SK-N-SH (cell line): ENCODE measurements around the gene ASPG. TPM values are rescaled to one million over a fixed set of nuclear protein-coding genes. Genes with fewer than 3 reads are reported as not detected.

Experiments
- CTCF ChIA-PET: fragments of 300-600, 350-600 bp; formaldehyde crosslinking; extraction: SDS; loops from one replicate; lab custom pipeline; 2021; lab: Yijun Ruan, JAX
- POLR2A ChIA-PET: fragments of 350-600 bp; sonication (Branson Sonifier 250); formaldehyde crosslinking; extraction: SDS; loops from one replicate; lab custom pipeline; 2020; ENCODE audit warnings: antibody characterized with exemption, inconsistent platforms; lab: Yijun Ruan, JAX
- DNase-seq: peaks from one replicate; pipeline ENCODE4 v3.0.0; 2012
- H2AFZ ChIP-seq: fragments of 200-600 bp; sonication (generic); 2 replicates; pipeline ENCODE4 v1.8.1; 2016; ENCODE audit warnings: antibody characterized with exemption, mild to moderate bottlenecking, low read depth
- H3F3A ChIP-seq: fragments of 200-600 bp; sonication (generic); replicated peaks from 2 replicates; pipeline ENCODE3; 2016; ENCODE audit warnings: antibody characterized with exemption, mild to moderate bottlenecking; ENCODE audit not compliant: insufficient read depth
- H3K27ac ChIP-seq, 2 experiments: fragments of 200-500 bp in 1 of 2; fragments of 200-600 bp in 1 of 2; sonication (Bioruptor generic) in 1 of 2; sonication (generic), shearing (Covaris generic) in 1 of 2; 2 replicates each; pipeline versions ENCODE4 v1.5.1 to v1.6.1; 2014 to 2016; ENCODE audit warnings: low read depth in 2 of 2, inconsistent platforms in 1 of 2, low read length in 1 of 2, mild to moderate bottlenecking in 1 of 2, mixed read lengths in 1 of 2
- H3K27me3 ChIP-seq: fragments of 200-600 bp; sonication (generic), shearing (Covaris generic); 2 replicates; pipeline ENCODE4 v1.6.1; 2016; ENCODE audit warnings: mixed run types; ENCODE audit not compliant: insufficient read depth
- H3K36me3 ChIP-seq, 2 experiments: fragments of 200-500 bp in 1 of 2; fragments of 200-600 bp in 1 of 2; sonication (Bioruptor generic) in 1 of 2; sonication (generic) in 1 of 2; replicated peaks in 1 of 2; 2 replicates each; pipeline versions ENCODE3 to v1.5.1; 2014 to 2016; ENCODE audit warnings: low read length in 1 of 2, mild to moderate bottlenecking in 1 of 2; ENCODE audit not compliant: insufficient read depth in 2 of 2, control insufficient read depth in 1 of 2
- H3K4me1 ChIP-seq, 2 experiments: fragments of 200-500 bp in 1 of 2; fragments of 200-600 bp in 1 of 2; sonication (Bioruptor generic) in 1 of 2; sonication (generic), shearing (Covaris generic) in 1 of 2; 2 replicates each; pipeline versions ENCODE4 v1.5.1 to v1.6.1; 2014 to 2016; ENCODE audit warnings: low read depth in 1 of 2, low read length in 1 of 2, mixed run types in 1 of 2; ENCODE audit not compliant: insufficient read depth in 2 of 2, control insufficient read depth in 1 of 2
- H3K4me2 ChIP-seq: fragments of 200-600 bp; sonication (generic), shearing (Covaris generic); 2 replicates; pipeline ENCODE4 v1.6.1; 2017; ENCODE audit warnings: mixed run types
- H3K4me3 ChIP-seq, 2 experiments: fragments of 200-500 bp in 1 of 2; fragments of 200-600 bp in 1 of 2; sonication (Bioruptor generic) in 1 of 2; sonication (generic), shearing (Covaris generic) in 1 of 2; 2 replicates each; pipeline versions ENCODE4 v1.5.1 to v1.8.1; 2014 to 2016; ENCODE audit warnings: low read depth in 2 of 2, inconsistent platforms in 1 of 2, low read length in 1 of 2, mild to moderate bottlenecking in 1 of 2, mixed read lengths in 1 of 2, moderate library complexity in 1 of 2
- H3K79me2 ChIP-seq: fragments of 200-600 bp; sonication (generic); 2 replicates; pipeline ENCODE4 v1.8.1; 2017; ENCODE audit warnings: mild to moderate bottlenecking; ENCODE audit not compliant: insufficient read depth
- H3K9ac ChIP-seq: fragments of 200-600 bp; sonication (generic); 2 replicates; pipeline ENCODE4 v1.6.1; 2017; ENCODE audit warnings: mixed run types
- H3K9me2 ChIP-seq: fragments of 200-600 bp; sonication (generic); 2 replicates; pipeline ENCODE4 v1.6.1; 2017; ENCODE audit warnings: mixed run types
- H3K9me3 ChIP-seq: fragments of 200-600 bp; sonication (generic); 2 replicates; pipeline ENCODE4 v1.6.1; 2017; ENCODE audit warnings: mixed run types, mild to moderate bottlenecking, moderate library complexity
- H4K20me1 ChIP-seq: fragments of 200-600 bp; sonication (generic); 2 replicates; pipeline ENCODE4 v1.6.1; 2017; ENCODE audit warnings: mild to moderate bottlenecking, mixed run types; ENCODE audit not compliant: insufficient read depth
- ELF1 ChIP-seq: IDR thresholded peaks from 2 replicates; pipeline ENCODE4 v1.4.0; 2012
- EP300 ChIP-seq, 2 experiments: IDR thresholded peaks; 2 replicates each; pipeline versions ENCODE4 v1.4.0 to v1.6.1; 2012; ENCODE audit warnings: borderline replicate concordance in 1 of 2, low read depth in 1 of 2, low read length in 1 of 2
- EZH2phosphoT487 ChIP-seq: fragments of 200-600 bp; sonication (generic); IDR thresholded peaks from 2 replicates; pipeline ENCODE4 v1.6.1; 2017; ENCODE audit warnings: low read depth, mixed run types, mild to moderate bottlenecking, antibody characterized with exemption, moderate library complexity, borderline replicate concordance
- FOXM1 ChIP-seq: IDR thresholded peaks from 2 replicates; pipeline ENCODE4 v1.4.0; 2012; ENCODE audit warnings: low read depth, mild to moderate bottlenecking
- GABPA ChIP-seq: IDR thresholded peaks from 2 replicates; pipeline ENCODE4 v1.4.0; 2012; ENCODE audit warnings: low read depth, mild to moderate bottlenecking
- MAX ChIP-seq: IDR thresholded peaks from 2 replicates; pipeline ENCODE4 v1.4.0; 2012; ENCODE audit warnings: low read depth
- MEF2A ChIP-seq: IDR thresholded peaks from 2 replicates; pipeline ENCODE4 v1.4.0; 2012; ENCODE audit warnings: low read depth, borderline replicate concordance
- NRF1 ChIP-seq: IDR thresholded peaks from 2 replicates; pipeline ENCODE4 v1.6.1; 2012; ENCODE audit warnings: low read depth, mild to moderate bottlenecking, low read length
- RAD21 ChIP-seq: IDR thresholded peaks from 2 replicates; pipeline ENCODE4 v1.6.1; 2012; ENCODE audit warnings: mild to moderate bottlenecking, low read length
- RFX5 ChIP-seq: IDR thresholded peaks from 2 replicates; pipeline ENCODE4 v1.6.1; 2012; ENCODE audit warnings: mild to moderate bottlenecking, improper control_type of control experiment, low read length
- SIN3A ChIP-seq: IDR thresholded peaks from 2 replicates; pipeline ENCODE4 v1.6.1; 2012; ENCODE audit warnings: low read depth, mild to moderate bottlenecking, low read length, moderate library complexity, borderline replicate concordance
- TEAD4 ChIP-seq: IDR thresholded peaks from 2 replicates; pipeline ENCODE4 v1.4.0; 2012; ENCODE audit warnings: mild to moderate bottlenecking, borderline replicate concordance; ENCODE audit not compliant: insufficient read depth
- USF1 ChIP-seq: IDR thresholded peaks from 2 replicates; pipeline ENCODE4 v1.4.0; 2012; ENCODE audit warnings: low read depth, borderline replicate concordance
- USF2 ChIP-seq: fragments of 150-350 bp; IDR thresholded peaks from 2 replicates; pipeline ENCODE4 v1.6.1; 2017; ENCODE audit warnings: antibody characterized with exemption, low read length, low read depth, borderline replicate concordance
- YY1 ChIP-seq: IDR thresholded peaks from 2 replicates; pipeline ENCODE4 v1.4.0; 2012; ENCODE audit warnings: low read depth, mild to moderate bottlenecking
- WGBS: methylation state at CpG from one replicate; pipeline ENCODE4 v1.1.6; 2017; ENCODE audit warnings: low lambda C conversion rate; 5-methylcytosine and 5-hydroxymethylcytosine counted together
- polyA plus RNA-seq, 3 experiments: library from polyadenylated mRNA; depleted of rRNA; stranded (reverse); fragments of >200 nt; gene quantifications; 2 replicates each; pipeline ENCODE4 v1.2.3, GENCODE V29; 2012
- TF ChIP-seq, protein P1 (sequence below): IDR thresholded peaks from 2 replicates; pipeline ENCODE4 v1.4.0; 2012; ENCODE audit warnings: low read depth, borderline replicate concordance
- TF ChIP-seq, protein P2 (sequence below): fragments of 150-350 bp; IDR thresholded peaks from 2 replicates; pipeline ENCODE4 v1.6.1; 2016; ENCODE audit warnings: mild to moderate bottlenecking, low read depth, low read length

The ASPG gene
- polyA plus RNA-seq, 1 of the 3 experiments (the other 2 are of a cell fraction) = not detected

- H2AFZ ChIP-seq = no peak overlapping the region
- H3K4me3 ChIP-seq = no peak overlapping the region
- H3K4me1 ChIP-seq = peaks cover 0 to 12% of the 10 kb centered on the region in 2 experiments; a peak in 1 of 4 replicates
- no peaks in the 10 kb centered on the region for H3K79me2 ChIP-seq
- H3K4me2 ChIP-seq = no peak overlapping the region
- no peaks in the 10 kb centered on the region for H3F3A ChIP-seq
- 67% methylated on average over 3 of the region's 3 CpGs for WGBS
- H3K27ac ChIP-seq = no peak overlapping the region
- ChIA-PET POLR2A (no interaction called here), CTCF (interaction anchor here (0.8 to 2.9 kb wide), 2 partner anchors 30 to 31 kb away, joined by 5 to 10 read pairs; no protein-coding TSS in a partner anchor)
- no peaks in the 10 kb centered on the region for H3K27me3 ChIP-seq
- H3K9ac ChIP-seq = no peak overlapping the region
- no peaks in the 10 kb centered on the region for H4K20me1 ChIP-seq
- H3K9me3 ChIP-seq = no peaks in the 10 kb centered on the region
- H3K9me2 ChIP-seq = no peaks in the 10 kb centered on the region
- TF ChIP-seq TEAD4 = no peak
- no peak for TF ChIP-seq GABPA
- no peak for TF ChIP-seq RFX5
- TF ChIP-seq ELF1 = no peak
- no peak for TF ChIP-seq NRF1
- no peak for TF ChIP-seq SIN3A
- no peak for TF ChIP-seq EP300 (IDR thresholded peaks at IDR 0.05; ENCODE audit: borderline replicate concordance in 1 of 2, low read depth in 1 of 2, low read length in 1 of 2)
- no peak for TF ChIP-seq RAD21
- no peak for TF ChIP-seq EZH2phosphoT487
- no peak for TF ChIP-seq USF1
- TF ChIP-seq MAX = no peak
- no peak for TF ChIP-seq MEF2A
- no peak for TF ChIP-seq FOXM1
- TF ChIP-seq USF2 = no peak
- TF ChIP-seq, protein P1, sequence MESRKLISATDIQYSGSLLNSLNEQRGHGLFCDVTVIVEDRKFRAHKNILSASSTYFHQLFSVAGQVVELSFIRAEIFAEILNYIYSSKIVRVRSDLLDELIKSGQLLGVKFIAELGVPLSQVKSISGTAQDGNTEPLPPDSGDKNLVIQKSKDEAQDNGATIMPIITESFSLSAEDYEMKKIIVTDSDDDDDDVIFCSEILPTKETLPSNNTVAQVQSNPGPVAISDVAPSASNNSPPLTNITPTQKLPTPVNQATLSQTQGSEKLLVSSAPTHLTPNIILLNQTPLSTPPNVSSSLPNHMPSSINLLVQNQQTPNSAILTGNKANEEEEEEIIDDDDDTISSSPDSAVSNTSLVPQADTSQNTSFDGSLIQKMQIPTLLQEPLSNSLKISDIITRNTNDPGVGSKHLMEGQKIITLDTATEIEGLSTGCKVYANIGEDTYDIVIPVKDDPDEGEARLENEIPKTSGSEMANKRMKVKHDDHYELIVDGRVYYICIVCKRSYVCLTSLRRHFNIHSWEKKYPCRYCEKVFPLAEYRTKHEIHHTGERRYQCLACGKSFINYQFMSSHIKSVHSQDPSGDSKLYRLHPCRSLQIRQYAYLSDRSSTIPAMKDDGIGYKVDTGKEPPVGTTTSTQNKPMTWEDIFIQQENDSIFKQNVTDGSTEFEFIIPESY = no peak
- no peak for TF ChIP-seq YY1
- TF ChIP-seq, protein P2, sequence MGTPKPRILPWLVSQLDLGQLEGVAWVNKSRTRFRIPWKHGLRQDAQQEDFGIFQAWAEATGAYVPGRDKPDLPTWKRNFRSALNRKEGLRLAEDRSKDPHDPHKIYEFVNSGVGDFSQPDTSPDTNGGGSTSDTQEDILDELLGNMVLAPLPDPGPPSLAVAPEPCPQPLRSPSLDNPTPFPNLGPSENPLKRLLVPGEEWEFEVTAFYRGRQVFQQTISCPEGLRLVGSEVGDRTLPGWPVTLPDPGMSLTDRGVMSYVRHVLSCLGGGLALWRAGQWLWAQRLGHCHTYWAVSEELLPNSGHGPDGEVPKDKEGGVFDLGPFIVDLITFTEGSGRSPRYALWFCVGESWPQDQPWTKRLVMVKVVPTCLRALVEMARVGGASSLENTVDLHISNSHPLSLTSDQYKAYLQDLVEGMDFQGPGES = no peak
- no peak for DNase-seq
- H3K36me3 ChIP-seq = no peaks in the 10 kb centered on the region
Observed at GRCh38 chr14:104047761-104048160, 37.7 kb upstream of the ASPG start.
